K562 (cell line): Measurements from ENCODE around the gene RAD51AP1. TPM values are rescaled to one million over a fixed set of nuclear protein-coding genes. Genes with fewer than 3 reads are reported as not detected.

Source experiments
- ATAC-seq: fragments of 200-7000 bp; cut with Tn5 transposase; 3 replicates; pipeline ENCODE4 v1.9.1; 2020; ENCODE audit warnings: moderate library complexity
- BruUV-seq: library from RNA; stranded (reverse); fragments of 400-500 nt; replicated peaks from 2 replicates; lab custom pipeline; 2021; lab: Mats Ljungman, UMichigan
- CTCF ChIA-PET: fragments of 300-600 bp; formaldehyde crosslinking; extraction: SDS; loops from one replicate; lab custom pipeline; 2021; ENCODE audit warnings: low intra/inter-chr PET ratio; lab: Yijun Ruan, JAX
- POLR2A ChIA-PET: fragments of 300-600, 350-650 bp; sonication (Branson Sonifier 250); formaldehyde crosslinking; extraction: SDS; loops from one replicate; lab custom pipeline; 2021; ENCODE audit warnings: antibody characterized with exemption, inconsistent platforms; lab: Yijun Ruan, JAX
- DNase-seq, 4 experiments: peaks; one replicate each; pipeline versions ENCODE4 v3.0.0 to v3.0.0-alpha.2; 2011 to 2018; ENCODE audit warnings: low spot score in 3 of 4, mixed read lengths in 3 of 4; ENCODE audit errors: extremely low read depth in 1 of 4
- FAIRE-seq: peaks from 2 replicates; lab custom pipeline; 2011; peaks lifted over from hg19 to GRCh38; lab: Jason Lieb, UNC
- H2AFZ ChIP-seq: 2 replicates; pipeline ENCODE4 v1.6.0; 2011; ENCODE audit warnings: low read depth, low read length, control low read depth, inconsistent platforms
- H3K27ac ChIP-seq: fragments of 200-600 bp; 3 replicates; pipeline ENCODE4 v1.8.0; 2011; ENCODE audit warnings: low read depth, mild to moderate bottlenecking, control low read depth, inconsistent platforms, low read length, moderate library complexity, mixed read lengths; ENCODE audit errors: extremely low read depth
- H3K27me3 ChIP-seq, 2 experiments: fragments of 300-600 bp in 1 of 2; 2 replicates in 1 of 2; 3 replicates in 1 of 2; pipeline versions ENCODE4 v1.6.0 to v1.8.0; 2011; ENCODE audit warnings: inconsistent platforms in 2 of 2, low read length in 2 of 2, mild to moderate bottlenecking in 1 of 2, mixed read lengths in 1 of 2, moderate library complexity in 1 of 2; ENCODE audit not compliant: control insufficient read depth in 2 of 2, insufficient read depth in 2 of 2
- H3K36me3 ChIP-seq: fragments of 300-600 bp; 3 replicates; pipeline ENCODE4 v1.8.0; 2011; ENCODE audit warnings: mild to moderate bottlenecking, low read length, inconsistent platforms; ENCODE audit not compliant: control insufficient read depth, insufficient read depth
- H3K4me1 ChIP-seq, 2 experiments: fragments of 200-600 bp in 1 of 2; replicated peaks in 1 of 2; 2 replicates in 1 of 2; 3 replicates in 1 of 2; pipeline versions ENCODE4 v1.5.1 to v1.8.0; 2011; ENCODE audit warnings: inconsistent platforms in 2 of 2, low read length in 2 of 2, mild to moderate bottlenecking in 1 of 2, mixed read lengths in 1 of 2, moderate library complexity in 1 of 2; ENCODE audit not compliant: control insufficient read depth in 2 of 2, insufficient read depth in 2 of 2
- H3K4me2 ChIP-seq: 2 replicates; pipeline ENCODE4 v1.6.1; 2011; ENCODE audit warnings: low read length, control low read depth, inconsistent platforms, mixed read lengths; ENCODE audit not compliant: insufficient read depth
- H3K4me3 ChIP-seq: fragments of 200-600 bp; sonication (generic), shearing (Covaris generic); 2 replicates; pipeline ENCODE4 v1.5.1; 2016; ENCODE audit warnings: control low read depth, inconsistent platforms
- H3K79me2 ChIP-seq: fragments of 200-600 bp; 3 replicates; pipeline ENCODE4 v1.8.0; 2011; ENCODE audit warnings: low read length, inconsistent platforms; ENCODE audit not compliant: control insufficient read depth, insufficient read depth
- H3K9ac ChIP-seq, 2 experiments: 2 replicates each; pipeline versions ENCODE4 v1.6.0 to v1.6.1; 2011; ENCODE audit warnings: low read depth in 2 of 2, low read length in 2 of 2, control low read depth in 1 of 2, inconsistent platforms in 1 of 2, mild to moderate bottlenecking in 1 of 2, mixed read lengths in 1 of 2; ENCODE audit not compliant: insufficient read depth in 1 of 2
- H3K9me1 ChIP-seq: one replicate; pipeline ENCODE4 v1.6.0; 2011; ENCODE audit warnings: inconsistent platforms, mild to moderate bottlenecking, low read length, moderate library complexity; ENCODE audit not compliant: control insufficient read depth, insufficient read depth
- H3K9me3 ChIP-seq: replicated peaks from 2 replicates; pipeline ENCODE4 v1.5.1; 2011; ENCODE audit warnings: low read depth, low read length, inconsistent platforms; ENCODE audit not compliant: control insufficient read depth, insufficient read depth
- H4K20me1 ChIP-seq: replicated peaks from 2 replicates; pipeline ENCODE4 v1.6.1; 2011; ENCODE audit warnings: low read length, inconsistent platforms, mixed read lengths; ENCODE audit not compliant: control insufficient read depth, insufficient read depth
- CCAR2 ChIP-seq: fragments of 200-400 bp; formaldehyde crosslinking; IDR thresholded peaks from 2 replicates; pipeline ENCODE4 v1.6.1; 2017; ENCODE audit warnings: mild to moderate bottlenecking, low read depth, low read length
- CHD1 ChIP-seq: fragments of 200-600 bp; sonication (generic); IDR thresholded peaks from one replicate; pipeline ENCODE4 v1.6.1; 2012; ENCODE audit warnings: mild to moderate bottlenecking, moderate library complexity, low read length, inconsistent platforms
- FOXA3 ChIP-seq, 2 experiments: fragments of 450-650 bp in 1 of 2; sonication (generic) in 1 of 2; formaldehyde crosslinking; IDR thresholded peaks in 1 of 2; conservative IDR thresholded peaks in 1 of 2; 2 replicates each; pipeline versions ENCODE4 v1.4.0 to v1.8.0; 2020 to 2022; ENCODE audit warnings: mild to moderate bottlenecking in 2 of 2, missing genetic modification reagents in 1 of 2
- HDAC3 ChIP-seq: fragments of 450-650 bp; IDR thresholded peaks from 2 replicates; pipeline ENCODE4 v1.6.1; 2018; ENCODE audit warnings: borderline replicate concordance, mild to moderate bottlenecking, moderate library complexity; ENCODE audit not compliant: partially characterized antibody
- HOXB6 ChIP-seq: fragments of 250-450 bp; sonication (Bioruptor Pico); IDR thresholded peaks from 2 replicates; pipeline ENCODE4 v1.5.1; 2022; ENCODE audit warnings: mild to moderate bottlenecking, borderline replicate concordance
- KDM4B ChIP-seq, 2 experiments: fragments of 450-650 bp in 1 of 2; sonication (generic) in 1 of 2; IDR thresholded peaks; 2 replicates each; pipeline ENCODE4 v1.6.1; 2016 to 2017; ENCODE audit warnings: borderline replicate concordance in 2 of 2, antibody characterized with exemption in 1 of 2, low read depth in 1 of 2, mild to moderate bottlenecking in 1 of 2
- KLF13 ChIP-seq: fragments of 450-650 bp; IDR thresholded peaks from 2 replicates; pipeline ENCODE4 v1.6.1; 2016; ENCODE audit warnings: missing genetic modification characterization, low read depth, mild to moderate bottlenecking, missing compliant biosample characterization, moderate library complexity, borderline replicate concordance
- MTA2 ChIP-seq: fragments of 450-650 bp; IDR thresholded peaks from 2 replicates; pipeline ENCODE4 v1.6.1; 2016; ENCODE audit warnings: low read depth
- MYBL2 ChIP-seq, 2 experiments: fragments of 450-650 bp in 1 of 2; sonication (generic) in 1 of 2; formaldehyde crosslinking in 1 of 2; IDR thresholded peaks; 2 replicates each; pipeline versions ENCODE4 v1.6.1 to v1.8.1; 2017 to 2022; ENCODE audit warnings: borderline replicate concordance in 1 of 2, inconsistent platforms in 1 of 2, low read depth in 1 of 2, mild to moderate bottlenecking in 1 of 2, missing genetic modification reagents in 1 of 2, moderate library complexity in 1 of 2
- NCOA1 ChIP-seq: fragments of 450-650 bp; IDR thresholded peaks from 2 replicates; pipeline ENCODE4 v1.6.1; 2016; ENCODE audit warnings: low read depth
- NFIC ChIP-seq: fragments of 450-650 bp; IDR thresholded peaks from 2 replicates; pipeline ENCODE4 v1.6.1; 2017; ENCODE audit warnings: mild to moderate bottlenecking, inconsistent platforms
- PREB ChIP-seq: sonication (generic); formaldehyde crosslinking; IDR thresholded peaks from 2 replicates; pipeline ENCODE4 v1.8.1; 2023; ENCODE audit warnings: mild to moderate bottlenecking, missing genetic modification reagents
- SLC30A9 ChIP-seq: fragments of 250-450 bp; sonication (Bioruptor Pico); IDR thresholded peaks from 2 replicates; pipeline ENCODE4 v1.8.0; 2022; ENCODE audit warnings: mild to moderate bottlenecking, moderate library complexity
- TAF9B ChIP-seq: fragments of 450-650 bp; IDR thresholded peaks from 2 replicates; pipeline ENCODE4 v1.6.1; 2018; ENCODE audit warnings: mild to moderate bottlenecking; ENCODE audit not compliant: partially characterized antibody
- TARDBP ChIP-seq: fragments of 450-650 bp; IDR thresholded peaks from 2 replicates; pipeline ENCODE4 v1.6.1; 2016
- TSC22D4 ChIP-seq: fragments of 450-650 bp; IDR thresholded peaks from 2 replicates; pipeline ENCODE4 v1.6.1; 2016; ENCODE audit warnings: missing genetic modification characterization, missing biosample characterization, control low read depth
- ZBTB17 ChIP-seq: fragments of 450-650 bp; formaldehyde crosslinking; IDR thresholded peaks from 2 replicates; pipeline ENCODE4 v1.4.0; 2020; ENCODE audit warnings: mild to moderate bottlenecking
- ZNF431 ChIP-seq: sonication (generic); formaldehyde crosslinking; IDR thresholded peaks from 2 replicates; pipeline ENCODE4 v1.8.0; 2022; ENCODE audit warnings: mild to moderate bottlenecking, missing genetic modification reagents
- ZNF668 ChIP-seq: fragments of 250-450 bp; sonication (Bioruptor Pico); IDR thresholded peaks from 2 replicates; pipeline ENCODE4 v1.8.0; 2022; ENCODE audit warnings: mild to moderate bottlenecking, inconsistent platforms
- WGBS: fragments of 100-300 bp; shearing (Covaris generic); methylation state at CpG from one replicate; pipeline ENCODE4 v1.1.6; 2016; ENCODE audit warnings: low coverage, mixed read lengths; ENCODE audit not compliant: insufficient coverage; ENCODE audit errors: missing lambda C conversion rate; 5-methylcytosine and 5-hydroxymethylcytosine counted together
- in situ Hi-C: fragments of 300-500 bp; cut with MboI; formaldehyde crosslinking; loops from 4 replicates; pipeline ENCODE4 v1.15.0; 2018; ENCODE audit warnings: inconsistent platforms, mixed read lengths
- intact Hi-C: fragments of 100-400 bp; cut with micrococcal nuclease; formaldehyde crosslinking; loops from 2 replicates; pipeline ENCODE4 v1.14.2; 2022
- polyA plus RNA-seq, 8 experiments: library from polyadenylated mRNA; depleted of rRNA in 4 of 8; stranded (reverse) in 5 of 8; unstranded in 3 of 8; fragments of >200 nt; fragmentation: Nextera tagmentation in 2 of 8; fragmentation: Illumina TruSeq in 1 of 8; extraction: Ambion mirVana in 2 of 8; extraction: Trizol in 1 of 8; gene quantifications; 2 replicates each; pipeline versions ENCODE4 v1.2.1 to v1.2.3, GENCODE V29; 2011 to 2014; ENCODE audit warnings: inconsistent platforms in 1 of 8, missing spikeins in 1 of 8
- total RNA-seq, 7 experiments: library from RNA; depleted of rRNA in 6 of 7; stranded (reverse); fragments of >200 nt in 6 of 7; fragmentation: Illumina TruSeq in 2 of 7; extraction: Trizol in 2 of 7; gene quantifications; 2 replicates each; pipeline versions ENCODE4 v1.2.1 to v1.2.3, GENCODE V29; 2011 to 2021; ENCODE audit warnings: low replicate concordance in 1 of 7
- TF ChIP-seq, protein P1 (sequence below): fragments of 250-450 bp; sonication (Bioruptor Pico); IDR thresholded peaks from 2 replicates; pipeline ENCODE4 v1.4.0; 2020; ENCODE audit warnings: mild to moderate bottlenecking, moderate library complexity, borderline replicate concordance

RAD51AP1 gene
- total and polyA plus RNA-seq, 9 of the 15 experiments (the other 6 are each of a cell fraction or from before 2014, with no cell fraction given): 43.8 to 111 (median 89.1) TPM

GRCh38 chr12:4591180-4591687, 52.5 kb downstream of the RAD51AP1 start (continued):
- TF ChIP-seq FOXA3 (CRISPR knock-in tag; conservative IDR thresholded peaks at IDR 0.05 in 1 of 2, IDR thresholded peaks at IDR 0.05 in 1 of 2) (no peak), HDAC3 (no peak), HOXB6 (CRISPR knock-in tag) (no peak), KLF13 (no peak), TAF9B (no peak), MTA2 (no peak), ZBTB17 (CRISPR knock-in tag) (no peak), TSC22D4 (tag) (no peak)
- TF ChIP-seq, protein P1, sequence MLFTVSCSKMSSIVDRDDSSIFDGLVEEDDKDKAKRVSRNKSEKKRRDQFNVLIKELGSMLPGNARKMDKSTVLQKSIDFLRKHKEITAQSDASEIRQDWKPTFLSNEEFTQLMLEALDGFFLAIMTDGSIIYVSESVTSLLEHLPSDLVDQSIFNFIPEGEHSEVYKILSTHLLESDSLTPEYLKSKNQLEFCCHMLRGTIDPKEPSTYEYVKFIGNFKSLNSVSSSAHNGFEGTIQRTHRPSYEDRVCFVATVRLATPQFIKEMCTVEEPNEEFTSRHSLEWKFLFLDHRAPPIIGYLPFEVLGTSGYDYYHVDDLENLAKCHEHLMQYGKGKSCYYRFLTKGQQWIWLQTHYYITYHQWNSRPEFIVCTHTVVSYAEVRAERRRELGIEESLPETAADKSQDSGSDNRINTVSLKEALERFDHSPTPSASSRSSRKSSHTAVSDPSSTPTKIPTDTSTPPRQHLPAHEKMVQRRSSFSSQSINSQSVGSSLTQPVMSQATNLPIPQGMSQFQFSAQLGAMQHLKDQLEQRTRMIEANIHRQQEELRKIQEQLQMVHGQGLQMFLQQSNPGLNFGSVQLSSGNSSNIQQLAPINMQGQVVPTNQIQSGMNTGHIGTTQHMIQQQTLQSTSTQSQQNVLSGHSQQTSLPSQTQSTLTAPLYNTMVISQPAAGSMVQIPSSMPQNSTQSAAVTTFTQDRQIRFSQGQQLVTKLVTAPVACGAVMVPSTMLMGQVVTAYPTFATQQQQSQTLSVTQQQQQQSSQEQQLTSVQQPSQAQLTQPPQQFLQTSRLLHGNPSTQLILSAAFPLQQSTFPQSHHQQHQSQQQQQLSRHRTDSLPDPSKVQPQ (CRISPR knock-in tag): no peak

GRCh38 chr12:4595881-4596280, 57.2 kb downstream of the RAD51AP1 start:
- intact Hi-C loops: no loop called here
- no peaks in the 10 kb centered on the region for H4K20me1 ChIP-seq
- ChIA-PET CTCF (no interaction called here), POLR2A (no interaction called here)
- no peak overlapping the region for H2AFZ ChIP-seq
- no peaks in the 10 kb centered on the region for H3K9me3 ChIP-seq
- no peak overlapping the region for H3K4me2 ChIP-seq
- no peaks in the 10 kb centered on the region for H3K36me3 ChIP-seq
- no peaks in the 10 kb centered on the region for H3K4me1 ChIP-seq
- no peak overlapping the region for H3K4me3 ChIP-seq
- peaks cover 9 to 29% of the 10 kb centered on the region in 2 experiments; a peak in 3 of 5 replicates for H3K27me3 ChIP-seq
- in situ Hi-C loops: no loop called here
- H3K9me1 ChIP-seq: no peaks in the 10 kb centered on the region
- H3K79me2 ChIP-seq: no peaks in the 10 kb centered on the region
- ATAC-seq (no peak), DNase-seq (no peak), FAIRE-seq (no peak)
- no peak overlapping the region for H3K9ac ChIP-seq
- WGBS: 2% methylated on average over 6 of the region's 6 CpGs
- no TSS peak for BruUV-seq
- no peak overlapping the region for H3K27ac ChIP-seq
- TF ChIP-seq CHD1 (no peak), KDM4B (IDR thresholded peaks at IDR 0.05; ENCODE audit: borderline replicate concordance in 2 of 2, low read depth in 1 of 2) (no peak), MYBL2 (IDR thresholded peaks at IDR 0.05; ENCODE audit: low read depth) (no peak), MYBL2 (CRISPR knock-in tag; IDR thresholded peaks at IDR 0.05; ENCODE audit: borderline replicate concordance) (no peak), CCAR2 (no peak), SLC30A9 (CRISPR knock-in tag) (no peak), TARDBP (no peak), PREB (CRISPR knock-in tag) (no peak), NFIC (no peak), ZNF431 (no peak), ZNF668 (CRISPR knock-in tag) (no peak), NCOA1 (no peak)
